Suprapubic skin (tissue), 4 donors: ENCODE measurements around the gene PRR18. TPM values are rescaled to one million over a fixed set of nuclear protein-coding genes. Genes with fewer than 3 reads are reported as not detected.

ENCODE experiments used
- DNase-seq, 2 donors: peaks; one replicate each; pipeline ENCODE4 v3.0.0-alpha.2; 2019; ENCODE audit warnings: low spot score in 2 of 2
- H3K27ac ChIP-seq: fragments of 200-600 bp; sonication (generic); one replicate; pipeline ENCODE4 v1.5.1; 2019
- H3K27me3 ChIP-seq: fragments of 200-600 bp; sonication (generic); one replicate; pipeline ENCODE4 v1.5.1; 2019
- H3K36me3 ChIP-seq: fragments of 200-600 bp; sonication (generic); one replicate; pipeline ENCODE4 v1.5.1; 2019
- H3K4me1 ChIP-seq: fragments of 200-600 bp; sonication (generic); one replicate; pipeline ENCODE4 v1.5.1; 2019
- H3K4me3 ChIP-seq: fragments of 200-600 bp; sonication (generic); one replicate; pipeline ENCODE4 v1.5.1; 2019; ENCODE audit warnings: mild to moderate bottlenecking
- H3K9me3 ChIP-seq: fragments of 200-600 bp; sonication (generic); one replicate; pipeline ENCODE4 v1.5.1; 2019
- EP300 ChIP-seq: sonication (generic); formaldehyde crosslinking; IDR thresholded peaks from one replicate; pipeline ENCODE4 v1.6.1; 2017; ENCODE audit warnings: antibody characterized with exemption
- POLR2A ChIP-seq, 2 donors: fragments of 450-650 bp; IDR thresholded peaks; one replicate each; pipeline ENCODE4 v1.6.1; 2017; ENCODE audit warnings: antibody characterized with exemption in 2 of 2, mild to moderate bottlenecking in 2 of 2, moderate library complexity in 2 of 2
- POLR2AphosphoS5 ChIP-seq, 3 donors: sonication (generic); formaldehyde crosslinking; IDR thresholded peaks; one replicate each; pipeline ENCODE4 v1.6.1; 2017; ENCODE audit warnings: antibody characterized with exemption in 3 of 3
- WGBS: methylation state at CpG from one replicate; pipeline ENCODE4 v1.1.5; 2018; 5-methylcytosine and 5-hydroxymethylcytosine counted together
- total RNA-seq, 4 donors: library from RNA; depleted of rRNA; stranded (reverse); fragments of >200 nt; gene quantifications; one replicate each; pipeline ENCODE4 v1.1.0, GENCODE V29; 2016
- TF ChIP-seq, protein P1 (sequence below), 2 donors: fragments of 200-600 bp in 1 of 2; fragments of 450-650 bp in 1 of 2; sonication (generic) in 1 of 2; IDR thresholded peaks; one replicate each; pipeline ENCODE4 v1.5.1; 2016 to 2019; ENCODE audit warnings: antibody characterized with exemption in 2 of 2, mild to moderate bottlenecking in 1 of 2, moderate library complexity in 1 of 2

PRR18 gene
- total RNA-seq, 4 donors from 2014 or later, result not detected

DNA sequence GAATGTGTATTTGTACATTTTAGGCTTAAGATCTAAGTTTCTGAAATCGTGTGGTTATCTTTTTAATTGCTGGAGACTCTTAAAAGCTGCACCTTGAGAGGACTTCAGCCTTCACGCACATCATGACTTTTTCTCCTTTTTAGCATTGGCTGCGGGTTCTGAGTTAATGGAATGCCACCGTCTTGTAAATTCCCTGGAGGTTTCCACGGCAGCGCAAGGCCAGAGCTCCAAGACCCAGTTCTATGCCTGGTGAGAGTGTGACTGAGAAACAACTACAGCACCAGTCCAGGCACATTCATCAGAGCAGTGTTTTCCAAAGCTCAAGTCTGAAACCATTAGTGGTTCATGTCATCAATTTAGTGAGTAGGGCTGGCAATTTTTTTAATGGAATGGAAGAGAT, 23.0 kb downstream of the PRR18 start:
- TF ChIP-seq POLR2A (IDR thresholded peaks at IDR 0.05) (no peak), EP300 (no peak), POLR2AphosphoS5 (IDR thresholded peaks at IDR 0.05) (no peak)
- TF ChIP-seq, protein P1, sequence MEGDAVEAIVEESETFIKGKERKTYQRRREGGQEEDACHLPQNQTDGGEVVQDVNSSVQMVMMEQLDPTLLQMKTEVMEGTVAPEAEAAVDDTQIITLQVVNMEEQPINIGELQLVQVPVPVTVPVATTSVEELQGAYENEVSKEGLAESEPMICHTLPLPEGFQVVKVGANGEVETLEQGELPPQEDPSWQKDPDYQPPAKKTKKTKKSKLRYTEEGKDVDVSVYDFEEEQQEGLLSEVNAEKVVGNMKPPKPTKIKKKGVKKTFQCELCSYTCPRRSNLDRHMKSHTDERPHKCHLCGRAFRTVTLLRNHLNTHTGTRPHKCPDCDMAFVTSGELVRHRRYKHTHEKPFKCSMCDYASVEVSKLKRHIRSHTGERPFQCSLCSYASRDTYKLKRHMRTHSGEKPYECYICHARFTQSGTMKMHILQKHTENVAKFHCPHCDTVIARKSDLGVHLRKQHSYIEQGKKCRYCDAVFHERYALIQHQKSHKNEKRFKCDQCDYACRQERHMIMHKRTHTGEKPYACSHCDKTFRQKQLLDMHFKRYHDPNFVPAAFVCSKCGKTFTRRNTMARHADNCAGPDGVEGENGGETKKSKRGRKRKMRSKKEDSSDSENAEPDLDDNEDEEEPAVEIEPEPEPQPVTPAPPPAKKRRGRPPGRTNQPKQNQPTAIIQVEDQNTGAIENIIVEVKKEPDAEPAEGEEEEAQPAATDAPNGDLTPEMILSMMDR (IDR thresholded peaks at IDR 0.05), result no peak
- WGBS, result 39% methylated on average over 6 of the region's 6 CpGs
- DNase-seq, result no peak

DNA sequence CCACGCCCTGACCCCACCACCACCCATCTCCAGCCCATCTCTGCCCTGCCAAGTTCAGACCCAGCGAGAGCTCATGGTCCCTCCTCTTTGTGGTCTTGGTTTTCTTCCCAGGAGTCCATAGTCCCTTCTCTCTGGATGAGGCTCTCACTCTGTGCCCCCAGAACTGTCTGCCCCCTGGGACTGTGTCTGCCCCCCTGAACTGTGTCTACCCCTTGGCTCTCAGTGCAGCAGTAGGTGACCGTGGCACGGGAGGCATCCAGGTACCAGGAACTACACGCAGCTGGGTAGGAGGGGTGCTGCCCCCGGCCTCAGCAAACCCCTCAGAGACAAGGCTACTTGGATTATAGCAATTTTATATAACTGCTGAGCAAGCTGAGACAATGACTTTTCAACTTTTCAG, 23.6 kb downstream of the PRR18 start:
- Histone ChIP-seq H3K27ac (no peak overlapping the region), H3K36me3 (no peaks in the 10 kb centered on the region), H3K9me3 (no peaks in the 10 kb centered on the region), H3K4me1 (no peaks in the 10 kb centered on the region), H3K27me3 (peaks cover 28% of the 10 kb centered on the region), H3K4me3 (no peak overlapping the region)
- DNase-seq, result no peak
- WGBS, result 81% methylated on average over 6 of the region's 6 CpGs
- TF ChIP-seq EP300 (no peak), POLR2AphosphoS5 (IDR thresholded peaks at IDR 0.05) (no peak), POLR2A (IDR thresholded peaks at IDR 0.05) (no peak)
- TF ChIP-seq, protein P1 (IDR thresholded peaks at IDR 0.05), result no peak

More for the DNA sequence above, 23.0 kb downstream of the PRR18 start:
- no peak overlapping the region for H3K27ac ChIP-seq
- H3K4me1 ChIP-seq, result no peaks in the 10 kb centered on the region
- H3K36me3 ChIP-seq, result no peaks in the 10 kb centered on the region
- no peak overlapping the region for H3K4me3 ChIP-seq
- peaks cover 28% of the 10 kb centered on the region for H3K27me3 ChIP-seq
- H3K9me3 ChIP-seq, result no peaks in the 10 kb centered on the region

DNA sequence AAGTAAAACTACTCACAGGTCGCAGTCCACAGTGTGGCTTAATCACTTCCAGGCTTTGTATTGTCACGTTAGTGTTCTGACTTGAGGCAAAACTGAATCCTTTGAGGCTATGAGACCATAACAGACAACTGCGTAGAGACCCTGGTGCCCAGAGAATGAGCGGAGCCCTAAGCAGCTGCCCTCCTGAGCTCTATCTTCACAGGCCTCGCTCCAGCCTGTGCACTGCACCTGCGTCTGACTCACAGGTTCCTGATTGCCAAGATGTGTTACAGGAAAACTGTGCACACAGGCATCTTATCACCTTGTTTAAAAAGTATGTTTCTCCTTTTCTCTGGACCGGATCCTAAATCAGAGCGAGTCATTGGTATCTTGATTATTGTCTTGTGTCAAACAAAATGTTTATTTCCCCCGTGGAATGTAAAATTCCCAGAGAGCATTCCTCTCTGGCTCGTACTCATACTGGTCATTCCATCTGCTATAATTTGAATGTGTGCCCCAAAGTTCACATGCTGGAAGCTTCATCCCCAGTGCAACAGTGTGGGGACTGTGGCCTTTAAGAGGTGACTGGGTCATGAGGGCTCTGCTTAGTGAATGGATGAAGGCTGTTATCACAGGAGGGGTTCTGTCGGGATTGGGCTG, 25.7 kb downstream of the PRR18 start:
- Histone ChIP-seq H3K27me3 (peaks cover 28% of the 10 kb centered on the region), H3K4me3 (no peak overlapping the region), H3K36me3 (no peaks in the 10 kb centered on the region), H3K27ac (no peak overlapping the region), H3K9me3 (no peaks in the 10 kb centered on the region), H3K4me1 (no peaks in the 10 kb centered on the region)
- TF ChIP-seq EP300, result no peak
- TF ChIP-seq, protein P1 (IDR thresholded peaks at IDR 0.05), result no peak
- TF ChIP-seq POLR2A (IDR thresholded peaks at IDR 0.05), result no peak
- DNase-seq, result no peak
- 67% methylated on average over 11 of the region's 11 CpGs for WGBS

DNA sequence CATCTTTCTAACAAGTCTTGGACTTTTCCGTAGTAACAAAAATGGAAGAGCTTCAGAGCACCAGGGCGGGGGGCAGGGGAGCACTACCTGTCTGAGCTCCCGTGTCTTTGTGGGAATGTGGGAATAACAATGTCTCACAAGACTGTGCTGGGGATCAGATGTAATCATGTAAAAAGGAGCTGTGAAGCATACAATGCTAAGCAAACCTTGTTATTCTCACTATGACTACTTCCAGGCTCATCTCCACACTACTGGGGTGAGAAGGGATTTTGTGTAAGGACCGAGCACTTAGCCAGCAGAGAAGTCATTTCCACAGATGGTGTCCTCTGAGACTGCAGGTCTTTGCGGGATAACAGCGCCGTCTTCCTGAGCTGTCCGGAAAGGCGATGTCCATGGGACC, 27.1 kb downstream of the PRR18 start:
- H3K27me3 ChIP-seq, result peaks cover 28% of the 10 kb centered on the region
- TF ChIP-seq, protein P1 (IDR thresholded peaks at IDR 0.05), result no peak
- TF ChIP-seq EP300 (no peak), POLR2A (IDR thresholded peaks at IDR 0.05) (no peak), POLR2AphosphoS5 (IDR thresholded peaks at IDR 0.05) (no peak)
- 88% methylated on average over 9 of the region's 9 CpGs for WGBS

DNA sequence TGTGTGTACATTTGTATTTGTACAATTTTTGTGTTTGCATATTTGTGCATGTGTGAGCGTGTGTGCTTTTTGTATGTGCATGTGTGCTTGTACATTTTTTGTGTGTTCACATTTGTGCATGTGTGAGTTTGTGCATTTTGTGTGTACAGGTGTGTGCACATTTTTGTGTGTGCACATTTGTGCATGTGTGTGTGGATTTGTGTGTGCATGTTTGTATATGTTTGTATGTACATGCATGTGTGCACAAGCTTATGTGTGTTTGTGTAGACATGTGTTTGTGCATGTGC, 28.9 kb downstream of the PRR18 start:
- Histone ChIP-seq H3K27ac (no peak overlapping the region), H3K36me3 (no peaks in the 10 kb centered on the region), H3K4me1 (peaks cover 3% of the 10 kb centered on the region), H3K9me3 (no peaks in the 10 kb centered on the region), H3K27me3 (peaks cover 21% of the 10 kb centered on the region), H3K4me3 (no peak overlapping the region)
- TF ChIP-seq EP300, result no peak
- TF ChIP-seq POLR2AphosphoS5 (IDR thresholded peaks at IDR 0.05), result no peak
- no peak for TF ChIP-seq POLR2A (IDR thresholded peaks at IDR 0.05)
- TF ChIP-seq, protein P1 (IDR thresholded peaks at IDR 0.05), result no peak
- 91% methylated on average over 1 of the region's 1 CpG for WGBS
- DNase-seq, result no peak

More for the DNA sequence above, 27.1 kb downstream of the PRR18 start:
- Histone ChIP-seq H3K4me3 (no peak overlapping the region), H3K27ac (no peak overlapping the region), H3K4me1 (peaks cover under 1% of the 10 kb centered on the region), H3K36me3 (no peaks in the 10 kb centered on the region), H3K9me3 (no peaks in the 10 kb centered on the region)
- DNase-seq, result no peak
